ENCODE results near the gene L3MBTL3. TPM values are rescaled to one million over a fixed set of nuclear protein-coding genes. Genes with fewer than 3 reads are reported as not detected.

L3MBTL3 gene
- total RNA-seq, 1 donor from 2014 or later, result 8.1 TPM

- no peak overlapping the region for H3K27ac Mint-ChIP-seq
- H3K9me3 Mint-ChIP-seq, result peaks cover 5% of the 10 kb centered on the region
- H3K4me3 Mint-ChIP-seq, result no peak overlapping the region
- H3K27me3 Mint-ChIP-seq, result no peaks in the 10 kb centered on the region
- H3K36me3 Mint-ChIP-seq (ENCODE audit: low read depth), result peaks cover 9% of the 10 kb centered on the region
- H3K4me1 Mint-ChIP-seq, result peaks cover 4% of the 10 kb centered on the region
- DNase-seq, result no peak
- intact Hi-C loops (cut with micrococcal nuclease), result no loop called here
These were observed 99.9 kb downstream of the L3MBTL3 start for GRCh38 chr6:130118236-130118635.

- peaks cover 5% of the 10 kb centered on the region for H3K9me3 Mint-ChIP-seq
- H3K27me3 Mint-ChIP-seq, result no peaks in the 10 kb centered on the region
- no peak for DNase-seq
- no peak overlapping the region for H3K27ac Mint-ChIP-seq
- peaks cover 10% of the 10 kb centered on the region for H3K36me3 Mint-ChIP-seq (ENCODE audit: low read depth)
- H3K4me3 Mint-ChIP-seq, result no peak overlapping the region
- peaks cover 4% of the 10 kb centered on the region for H3K4me1 Mint-ChIP-seq
- intact Hi-C loops (cut with micrococcal nuclease), result no loop called here
These were observed 100.8 kb downstream of the L3MBTL3 start for GRCh38 chr6:130119211-130119610.

DNA sequence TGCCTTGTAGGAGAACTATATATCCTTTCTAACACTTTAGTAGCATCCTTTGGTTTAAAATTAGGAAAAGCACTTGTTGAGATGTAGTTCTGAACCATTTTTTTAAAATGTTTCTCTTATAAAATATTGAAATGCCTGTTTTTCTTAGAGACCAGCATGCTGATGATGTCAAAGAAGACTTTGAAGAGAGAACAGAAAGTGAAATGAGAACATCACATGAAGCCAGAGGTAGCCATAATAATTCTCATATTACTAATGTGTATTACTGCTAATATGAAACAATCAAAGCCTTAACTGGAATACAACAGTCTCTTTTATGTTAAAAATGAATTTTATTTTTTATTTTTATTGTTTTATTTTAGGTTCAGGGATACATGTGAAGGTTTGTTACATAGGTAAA lies 102.3 kb downstream of the L3MBTL3 start:
- intact Hi-C loops (cut with micrococcal nuclease), result no loop called here
- Mint-ChIP-seq H3K27ac (no peak overlapping the region), H3K9me3 (peaks cover 9% of the 10 kb centered on the region), H3K27me3 (no peaks in the 10 kb centered on the region), H3K4me1 (peaks cover 4% of the 10 kb centered on the region), H3K36me3 (ENCODE audit: low read depth) (peaks cover 16% of the 10 kb centered on the region), H3K4me3 (no peak overlapping the region)
- no peak for DNase-seq

DNA sequence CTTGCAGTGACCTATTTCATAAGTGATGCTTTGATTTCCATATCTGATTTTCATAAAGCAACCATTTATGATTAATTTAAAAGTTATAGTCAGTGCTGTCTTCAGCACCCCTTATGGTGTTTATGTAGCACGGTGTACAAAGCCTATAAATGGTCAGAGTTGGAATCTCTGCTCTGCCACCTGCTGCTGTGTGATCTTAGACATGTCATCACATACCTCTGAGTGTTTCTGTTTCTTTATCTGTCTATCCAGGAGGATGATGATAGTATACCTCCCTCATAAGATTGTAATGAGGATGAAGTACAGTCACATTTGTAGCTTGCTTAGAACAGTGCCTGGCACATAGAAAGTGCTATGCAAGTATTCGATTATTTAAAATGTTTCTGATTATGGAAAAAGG lies 103.9 kb downstream of the L3MBTL3 start:
- H3K9me3 Mint-ChIP-seq, result peaks cover 8% of the 10 kb centered on the region
- intact Hi-C loops (cut with micrococcal nuclease), result no loop called here
- DNase-seq, result no peak
- no peaks in the 10 kb centered on the region for H3K27me3 Mint-ChIP-seq
- no peak overlapping the region for H3K27ac Mint-ChIP-seq
- H3K36me3 Mint-ChIP-seq (ENCODE audit: low read depth), result peaks cover 18% of the 10 kb centered on the region
- peaks cover 10% of the 10 kb centered on the region for H3K4me1 Mint-ChIP-seq
- H3K4me3 Mint-ChIP-seq, result no peak overlapping the region

- H3K36me3 Mint-ChIP-seq (ENCODE audit: low read depth), result peaks cover 25% of the 10 kb centered on the region
- no peak overlapping the region for H3K27ac Mint-ChIP-seq
- no peaks in the 10 kb centered on the region for H3K27me3 Mint-ChIP-seq
- DNase-seq, result no peak
- intact Hi-C loops (cut with micrococcal nuclease), result no loop called here
- peaks cover 34% of the 10 kb centered on the region for H3K4me1 Mint-ChIP-seq
- no peak overlapping the region for H3K4me3 Mint-ChIP-seq
- H3K9me3 Mint-ChIP-seq, result peaks cover 8% of the 10 kb centered on the region
These were observed 108.8 kb downstream of the L3MBTL3 start for GRCh38 chr6:130127195-130127594.

- no peak overlapping the region for H3K4me3 Mint-ChIP-seq
- intact Hi-C loops (cut with micrococcal nuclease), result no loop called here
- H3K27me3 Mint-ChIP-seq, result no peaks in the 10 kb centered on the region
- peaks cover 8% of the 10 kb centered on the region for H3K9me3 Mint-ChIP-seq
- H3K27ac Mint-ChIP-seq, result no peak overlapping the region
- peaks cover 25% of the 10 kb centered on the region for H3K36me3 Mint-ChIP-seq (ENCODE audit: low read depth)
- no peak for DNase-seq
- H3K4me1 Mint-ChIP-seq, result peaks cover 44% of the 10 kb centered on the region
These were observed 109.9 kb downstream of the L3MBTL3 start for GRCh38 chr6:130128326-130128725.

DNA sequence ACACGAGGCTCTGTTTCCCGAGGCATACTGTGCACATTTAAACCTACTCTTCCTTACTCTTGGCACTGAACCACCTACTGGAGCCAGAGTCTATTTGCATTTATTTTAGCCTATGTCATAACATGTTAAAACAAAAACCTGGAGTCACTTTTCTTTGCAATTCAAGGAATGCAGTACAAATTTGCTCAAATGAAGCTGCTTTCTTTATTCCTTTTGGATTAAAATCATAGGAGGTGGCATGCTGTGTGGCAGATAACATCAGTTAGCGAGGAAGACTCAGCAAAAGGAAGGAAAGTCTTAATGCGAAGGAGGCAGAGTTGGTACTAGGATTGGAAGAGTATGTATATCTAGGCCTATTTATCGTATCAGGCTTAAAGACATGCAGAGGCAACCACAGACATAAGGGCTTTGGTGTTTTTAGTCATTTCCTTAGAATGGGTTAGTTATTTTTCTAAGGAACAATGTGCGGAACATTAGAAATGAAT lies 111.4 kb downstream of the L3MBTL3 start:
- H3K27me3 Mint-ChIP-seq, result no peaks in the 10 kb centered on the region
- peaks cover 23% of the 10 kb centered on the region for H3K36me3 Mint-ChIP-seq (ENCODE audit: low read depth)
- H3K4me3 Mint-ChIP-seq, result no peak overlapping the region
- H3K4me1 Mint-ChIP-seq, result peaks cover 56% of the 10 kb centered on the region
- no peak overlapping the region for H3K27ac Mint-ChIP-seq
- intact Hi-C loops (cut with micrococcal nuclease), result loop anchor here (5.0 to 10.0 kb wide), 4 partner anchors 103 to 635 kb away; no protein-coding TSS in a partner anchor
- H3K9me3 Mint-ChIP-seq, result peaks cover 8% of the 10 kb centered on the region
- DNase-seq, result no peak

DNA sequence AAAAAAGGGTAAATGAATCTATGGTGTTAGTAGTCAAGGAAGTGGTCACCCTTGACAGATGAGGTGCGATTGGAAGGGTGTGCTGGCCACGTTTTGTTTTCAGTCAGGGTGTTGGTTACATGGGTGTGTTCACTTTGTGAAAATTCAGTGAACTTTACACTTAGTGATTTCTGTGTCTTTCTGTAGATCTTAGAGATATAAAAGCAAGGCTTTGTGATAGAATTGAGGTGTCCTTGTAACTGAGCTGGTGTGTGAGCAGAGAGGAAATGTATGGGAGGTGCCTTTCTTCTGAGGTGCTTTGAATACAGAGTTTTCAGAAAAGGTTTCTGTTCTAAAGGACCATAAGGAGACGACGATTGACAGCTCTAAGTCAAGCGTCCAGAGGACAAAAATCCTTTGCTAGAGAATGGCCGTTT lies 113.9 kb downstream of the L3MBTL3 start:
- no peaks in the 10 kb centered on the region for H3K27me3 Mint-ChIP-seq
- H3K36me3 Mint-ChIP-seq (ENCODE audit: low read depth), result peaks cover 25% of the 10 kb centered on the region
- H3K4me1 Mint-ChIP-seq, result peaks cover 62% of the 10 kb centered on the region
- intact Hi-C loops (cut with micrococcal nuclease), result loop anchor here (2.0 to 10.0 kb wide), 6 partner anchors 83 to 637 kb away; partner anchors contain the start of gene SAMD3
- H3K27ac Mint-ChIP-seq, result peak overlapping the region; percentile 93
- peak; percentile 92 for DNase-seq
- H3K9me3 Mint-ChIP-seq, result peaks cover 9% of the 10 kb centered on the region
- peak overlapping the region; percentile 66 for H3K4me3 Mint-ChIP-seq

- peak overlapping the region; percentile 39 for H3K4me3 Mint-ChIP-seq
- H3K9me3 Mint-ChIP-seq, result peaks cover 19% of the 10 kb centered on the region
- peaks cover 74% of the 10 kb centered on the region for H3K4me1 Mint-ChIP-seq
- peak; percentile 70 for DNase-seq
- intact Hi-C loops (cut with micrococcal nuclease), result loop anchor here (1.0 to 10.0 kb wide), 5 partner anchors 107 to 640 kb away; no protein-coding TSS in a partner anchor
- H3K36me3 Mint-ChIP-seq (ENCODE audit: low read depth), result peaks cover 31% of the 10 kb centered on the region
- peak overlapping the region; percentile 39 for H3K27ac Mint-ChIP-seq
- no peaks in the 10 kb centered on the region for H3K27me3 Mint-ChIP-seq
These were observed 116.2 kb downstream of the L3MBTL3 start for GRCh38 chr6:130134582-130134981.

DNA sequence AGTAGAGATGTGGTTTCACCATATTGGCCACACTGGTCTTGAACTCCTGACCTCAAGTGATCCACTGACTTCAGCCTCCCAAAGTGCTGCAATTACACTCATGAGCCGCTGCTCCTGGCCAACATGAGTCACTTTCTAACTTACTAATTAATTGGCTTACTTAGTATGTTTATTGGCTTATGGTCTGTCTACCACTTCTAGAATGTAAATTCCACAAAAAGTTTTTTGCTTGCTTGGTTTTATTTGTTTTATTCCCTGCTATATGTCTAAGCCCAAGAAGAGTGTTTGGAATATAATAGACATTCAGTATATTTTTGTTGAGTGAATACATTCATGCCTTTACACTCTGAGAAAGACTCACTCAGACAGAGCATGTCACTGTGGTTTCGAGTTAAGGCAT lies 118.4 kb downstream of the L3MBTL3 start:
- Mint-ChIP-seq H3K4me3 (no peak overlapping the region), H3K27ac (no peak overlapping the region), H3K36me3 (ENCODE audit: low read depth) (peaks cover 36% of the 10 kb centered on the region)

GRCh38 chr6:130138116-130138908 lies 119.9 kb downstream of the L3MBTL3 start:
- peak overlapping the region; percentile 70 for H3K4me3 Mint-ChIP-seq
- H3K27me3 Mint-ChIP-seq, result no peaks in the 10 kb centered on the region
- H3K27ac Mint-ChIP-seq, result peak overlapping the region; percentile 74
- intact Hi-C loops (cut with micrococcal nuclease), result loop anchor here (2.0 to 10.0 kb wide), 3 partner anchors 44 to 644 kb away; no protein-coding TSS in a partner anchor
- H3K36me3 Mint-ChIP-seq (ENCODE audit: low read depth), result peaks cover 49% of the 10 kb centered on the region
- peaks cover 19% of the 10 kb centered on the region for H3K9me3 Mint-ChIP-seq
- peak; percentile 70 for DNase-seq
- H3K4me1 Mint-ChIP-seq, result peaks cover 48% of the 10 kb centered on the region

More for the DNA sequence above, 118.4 kb downstream of the L3MBTL3 start:
- H3K27me3 Mint-ChIP-seq, result no peaks in the 10 kb centered on the region
- H3K4me1 Mint-ChIP-seq, result peaks cover 62% of the 10 kb centered on the region
- intact Hi-C loops (cut with micrococcal nuclease), result loop anchor here (10.0 kb wide), 2 partner anchors 462 to 642 kb away; no protein-coding TSS in a partner anchor
- peaks cover 19% of the 10 kb centered on the region for H3K9me3 Mint-ChIP-seq
- DNase-seq, result peak; percentile 44

GRCh38 chr6:130138909-130139242 lies 120.5 kb downstream of the L3MBTL3 start:
- Mint-ChIP-seq H3K9me3 (peaks cover 19% of the 10 kb centered on the region), H3K36me3 (ENCODE audit: low read depth) (peaks cover 53% of the 10 kb centered on the region), H3K27ac (peak overlapping the region; percentile 74), H3K4me1 (peaks cover 43% of the 10 kb centered on the region), H3K4me3 (peak overlapping the region; percentile 70), H3K27me3 (no peaks in the 10 kb centered on the region)
- DNase-seq, result peak; percentile 56
- intact Hi-C loops (cut with micrococcal nuclease), result loop anchor here (2.0 to 10.0 kb wide), 3 partner anchors 44 to 644 kb away; no protein-coding TSS in a partner anchor

GRCh38 chr6:130140084-130140483 lies 121.7 kb downstream of the L3MBTL3 start:
- Mint-ChIP-seq H3K4me1 (peaks cover 35% of the 10 kb centered on the region), H3K4me3 (no peak overlapping the region), H3K27ac (no peak overlapping the region), H3K36me3 (ENCODE audit: low read depth) (peaks cover 60% of the 10 kb centered on the region), H3K27me3 (no peaks in the 10 kb centered on the region), H3K9me3 (peaks cover 19% of the 10 kb centered on the region)
- DNase-seq, result no peak
- intact Hi-C loops (cut with micrococcal nuclease), result no loop called here

DNA sequence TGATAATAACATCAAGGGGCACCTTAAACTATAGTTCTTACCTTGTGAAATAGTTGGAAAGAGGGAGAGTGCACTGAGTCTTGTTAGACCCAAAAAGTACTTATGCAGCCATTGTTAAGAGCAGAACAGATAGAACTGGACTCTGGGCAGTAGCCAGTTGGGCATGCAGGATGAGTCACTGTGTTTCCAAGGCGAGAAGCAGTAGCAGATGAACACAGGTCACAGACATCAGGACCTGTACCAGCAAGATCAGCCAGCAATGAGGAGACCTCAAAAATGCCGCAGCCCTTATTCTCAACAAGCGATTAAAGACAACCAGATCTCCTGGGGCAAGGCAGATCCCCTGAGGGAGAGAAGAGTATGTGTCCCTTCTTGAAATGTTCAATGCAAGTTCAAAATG lies 125.3 kb downstream of the L3MBTL3 start:
- DNase-seq, result peak; percentile 49
- H3K4me3 Mint-ChIP-seq, result no peak overlapping the region
- intact Hi-C loops (cut with micrococcal nuclease), result no loop called here

More for the DNA sequence above, 125.3 kb downstream of the L3MBTL3 start:
- Mint-ChIP-seq H3K27ac (no peak overlapping the region), H3K27me3 (no peaks in the 10 kb centered on the region), H3K4me1 (peaks cover 13% of the 10 kb centered on the region), H3K9me3 (no peaks in the 10 kb centered on the region), H3K36me3 (ENCODE audit: low read depth) (peaks cover 47% of the 10 kb centered on the region)
